ENCODE data around the gene SCAMP2. TPM values are rescaled to one million over a fixed set of nuclear protein-coding genes. Genes with fewer than 3 reads are reported as not detected.

Gene SCAMP2
- total and polyA plus RNA-seq, 10 donors = 34.7 to 129 (median 98.6) TPM

DNA sequence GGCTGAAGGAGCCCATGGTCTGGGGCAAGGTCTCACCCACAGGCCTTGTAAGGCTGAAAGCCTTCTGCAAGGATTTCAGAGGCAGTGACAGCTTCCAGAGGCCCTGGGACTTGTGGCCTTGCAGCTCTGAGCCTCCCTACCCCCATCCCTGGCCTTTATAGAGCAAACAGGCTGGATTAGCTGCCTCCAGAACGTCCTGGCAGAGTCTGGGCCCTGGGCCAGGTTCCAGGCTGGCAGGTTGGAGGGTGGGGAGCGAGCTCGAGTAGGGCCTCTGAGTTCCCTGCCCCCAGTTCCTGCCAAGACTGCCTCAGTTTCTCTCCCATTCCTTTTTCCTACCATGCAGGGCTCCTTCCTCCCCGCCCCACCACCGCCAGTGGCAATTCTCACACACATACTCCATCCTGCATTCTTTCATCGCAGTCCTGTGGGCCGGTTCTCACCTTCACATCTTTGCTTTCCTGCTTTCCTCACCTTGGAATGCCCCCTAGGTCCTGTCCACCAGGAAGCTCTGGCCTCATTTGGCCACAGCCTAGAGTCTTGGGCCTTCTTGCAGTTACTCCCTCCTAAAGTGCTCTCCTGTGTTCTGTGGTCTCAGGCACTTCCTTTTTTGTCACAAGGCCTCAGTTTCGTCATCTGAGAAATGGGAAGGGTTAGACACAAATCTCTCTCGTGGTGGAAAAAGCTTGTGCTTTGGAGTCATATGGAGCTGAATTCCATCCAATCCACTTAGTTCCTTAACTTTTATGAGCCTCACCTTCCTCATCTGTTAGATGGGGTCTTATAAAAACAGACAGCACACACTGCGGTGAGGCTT lies 57.8 kb downstream of the SCAMP2 start:
- H3K27ac ChIP-seq = peak overlapping the region; percentile 40 to 86 (median 80)
- no peak for DNase-seq
- H3K36me3 ChIP-seq = no peaks in the 10 kb centered on the region
- 64 to 76% (median 69%) methylated on average over 10 of the region's 10 CpGs for WGBS, 5 donors
- intact Hi-C loops (cut with DNase I; ENCODE audit: low total_unique reads) = no loop called here
- no peaks in the 10 kb centered on the region for H3K9me3 ChIP-seq
- peak overlapping the region in 1 of 8 donors; percentile 63 for H3K4me3 ChIP-seq
- peaks cover 0 to 15% (median 0%) of the 10 kb centered on the region in 7 donors for H3K27me3 ChIP-seq (replicated peaks in 1 of 7)
- TF ChIP-seq POLR2A (IDR thresholded peaks at IDR 0.05) (no peak), POLR2AphosphoS5 (IDR thresholded peaks at IDR 0.05) (no peak)
- TF ChIP-seq, protein P1, sequence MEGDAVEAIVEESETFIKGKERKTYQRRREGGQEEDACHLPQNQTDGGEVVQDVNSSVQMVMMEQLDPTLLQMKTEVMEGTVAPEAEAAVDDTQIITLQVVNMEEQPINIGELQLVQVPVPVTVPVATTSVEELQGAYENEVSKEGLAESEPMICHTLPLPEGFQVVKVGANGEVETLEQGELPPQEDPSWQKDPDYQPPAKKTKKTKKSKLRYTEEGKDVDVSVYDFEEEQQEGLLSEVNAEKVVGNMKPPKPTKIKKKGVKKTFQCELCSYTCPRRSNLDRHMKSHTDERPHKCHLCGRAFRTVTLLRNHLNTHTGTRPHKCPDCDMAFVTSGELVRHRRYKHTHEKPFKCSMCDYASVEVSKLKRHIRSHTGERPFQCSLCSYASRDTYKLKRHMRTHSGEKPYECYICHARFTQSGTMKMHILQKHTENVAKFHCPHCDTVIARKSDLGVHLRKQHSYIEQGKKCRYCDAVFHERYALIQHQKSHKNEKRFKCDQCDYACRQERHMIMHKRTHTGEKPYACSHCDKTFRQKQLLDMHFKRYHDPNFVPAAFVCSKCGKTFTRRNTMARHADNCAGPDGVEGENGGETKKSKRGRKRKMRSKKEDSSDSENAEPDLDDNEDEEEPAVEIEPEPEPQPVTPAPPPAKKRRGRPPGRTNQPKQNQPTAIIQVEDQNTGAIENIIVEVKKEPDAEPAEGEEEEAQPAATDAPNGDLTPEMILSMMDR (IDR thresholded peaks at IDR 0.05 in 8 of 11, conservative IDR thresholded peaks at IDR 0.05 in 3 of 11) = no peak
- H3K4me1 ChIP-seq = peaks cover 6 to 56% (median 32%) of the 10 kb centered on the region in 6 donors

DNA sequence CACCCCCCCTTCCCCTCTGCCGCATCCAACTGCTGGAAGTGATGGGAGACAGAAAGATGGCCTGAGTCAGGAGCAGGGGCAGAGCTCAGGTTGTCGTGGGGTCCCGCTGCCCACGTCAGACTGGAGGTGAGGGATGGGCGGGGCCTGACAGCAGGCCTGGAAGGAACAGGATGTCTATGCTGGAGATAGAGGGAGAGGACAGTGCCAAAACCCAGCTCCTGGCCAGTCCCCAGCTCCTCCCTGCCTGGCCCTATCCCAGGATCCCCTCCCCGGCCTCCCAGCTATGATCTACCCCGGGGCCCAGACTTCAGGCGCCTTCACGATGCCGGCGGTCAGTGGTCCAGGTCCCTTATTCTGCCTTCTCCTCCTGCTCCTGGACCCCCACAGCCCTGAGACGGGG lies 60.6 kb downstream of the SCAMP2 start, which contains the start of gene LMAN1L:
Gene LMAN1L, plus strand, starts transcription at position 303 of the 400 bp plus-strand sequence. Its CDS starts 20 bp downstream, at position 323.
- Histone ChIP-seq H3K27ac (no peak within 1 kb of the TSS), H3K4me1 (peaks cover 0 to 48% (median 19%) of the 10 kb centered on the region in 6 donors), H3K27me3 (replicated peaks in 1 of 7) (no peaks in the 10 kb centered on the region), H3K36me3 (no peaks in the 10 kb centered on the region), H3K9me3 (no peaks in the 10 kb centered on the region), H3K4me3 (no peak within 1 kb of the TSS)
- intact Hi-C loops (cut with DNase I; ENCODE audit: low total_unique reads) = no loop called here
- no peak for TF ChIP-seq POLR2A (IDR thresholded peaks at IDR 0.05)
- TF ChIP-seq, protein P1 (IDR thresholded peaks at IDR 0.05 in 8 of 11, conservative IDR thresholded peaks at IDR 0.05 in 3 of 11) = no peak
- no peak for TF ChIP-seq POLR2AphosphoS5 (IDR thresholded peaks at IDR 0.05)
- DNase-seq = no peak
- 70 to 85% (median 78%) methylated on average over 12 of the region's 12 CpGs for WGBS, 5 donors

DNA sequence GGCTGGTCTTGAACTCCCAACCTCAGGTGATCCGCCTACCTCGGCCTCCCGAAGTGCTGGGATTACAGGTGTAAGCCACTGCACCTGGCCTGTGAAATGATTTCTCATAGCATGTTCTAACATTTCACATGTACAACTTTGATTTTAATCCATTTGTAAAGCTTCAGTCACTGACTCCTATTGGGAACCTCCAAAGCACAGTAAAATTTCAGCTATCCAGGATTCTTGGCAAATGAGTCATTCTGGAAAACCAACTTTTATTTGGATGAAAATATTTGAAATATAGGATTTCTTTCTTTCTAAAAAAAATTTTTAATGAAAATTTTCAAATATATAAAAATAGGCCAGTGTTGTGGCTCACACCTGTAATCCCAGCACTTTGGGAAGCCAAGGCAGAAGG lies 63.2 kb downstream of the SCAMP2 start:
- peaks cover 0 to 4% (median 0%) of the 10 kb centered on the region in 6 donors for H3K36me3 ChIP-seq
- 64 to 93% (median 86%) methylated on average over 3 of the region's 3 CpGs for WGBS, 5 donors
- H3K4me1 ChIP-seq = peaks cover 0 to 32% (median 9%) of the 10 kb centered on the region in 6 donors
- H3K4me3 ChIP-seq = no peak overlapping the region
- DNase-seq = no peak
- H3K9me3 ChIP-seq = no peaks in the 10 kb centered on the region
- intact Hi-C loops (cut with DNase I; ENCODE audit: low total_unique reads) = no loop called here
- TF ChIP-seq POLR2A (IDR thresholded peaks at IDR 0.05) (no peak), POLR2AphosphoS5 (IDR thresholded peaks at IDR 0.05) (no peak)
- TF ChIP-seq, protein P1 (IDR thresholded peaks at IDR 0.05 in 8 of 11, conservative IDR thresholded peaks at IDR 0.05 in 3 of 11) = no peak
- no peaks in the 10 kb centered on the region for H3K27me3 ChIP-seq (replicated peaks in 1 of 7)
- no peak overlapping the region for H3K27ac ChIP-seq

DNA sequence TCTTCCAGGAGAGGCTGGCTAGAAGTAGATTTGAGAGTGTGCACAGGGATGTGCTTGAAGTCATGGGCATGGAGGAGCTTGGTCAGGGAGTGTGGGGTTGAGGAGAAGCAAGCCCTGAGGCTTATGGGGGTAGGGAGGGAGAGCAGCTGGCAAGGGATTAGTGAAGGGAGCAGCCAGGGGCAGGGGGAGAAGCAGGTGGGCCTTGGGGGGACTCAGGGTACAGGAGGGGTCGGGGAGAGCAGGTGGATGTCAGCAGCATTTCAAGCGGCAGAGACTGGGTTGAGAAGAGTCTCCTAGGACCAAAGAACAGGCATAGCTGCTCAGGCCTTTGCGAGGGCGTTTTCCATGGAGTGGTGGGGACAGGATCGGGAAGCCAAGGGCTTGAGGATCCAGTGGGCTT lies 63.9 kb downstream of the SCAMP2 start:
- Histone ChIP-seq H3K4me1 (peaks cover 0 to 27% (median 5%) of the 10 kb centered on the region in 6 donors), H3K36me3 (peaks cover 0 to 11% (median 2%) of the 10 kb centered on the region in 6 donors), H3K9me3 (no peaks in the 10 kb centered on the region), H3K27me3 (replicated peaks in 1 of 7) (no peaks in the 10 kb centered on the region), H3K4me3 (no peak overlapping the region), H3K27ac (no peak overlapping the region)
- 83 to 91% (median 83%) methylated on average over 5 of the region's 5 CpGs for WGBS, 5 donors
- TF ChIP-seq, protein P1 (IDR thresholded peaks at IDR 0.05 in 8 of 11, conservative IDR thresholded peaks at IDR 0.05 in 3 of 11) = no peak
- no peak for TF ChIP-seq POLR2AphosphoS5 (IDR thresholded peaks at IDR 0.05)
- intact Hi-C loops (cut with DNase I; ENCODE audit: low total_unique reads) = no loop called here
- no peak for DNase-seq
